ENCODE data around the gene KLHL6. TPM values are rescaled to one million over a fixed set of nuclear protein-coding genes. Genes with fewer than 3 reads are reported as not detected.
"Not testable (repeated sequence)": the region's sequence is repeated elsewhere in the genome, so short reads cannot be mapped to it uniquely, and the experiment has no call there.

Gene KLHL6
- total RNA-seq, 4 donors from 2014 or later: 0.26 to 2.0 (median 1.6) TPM

DNA sequence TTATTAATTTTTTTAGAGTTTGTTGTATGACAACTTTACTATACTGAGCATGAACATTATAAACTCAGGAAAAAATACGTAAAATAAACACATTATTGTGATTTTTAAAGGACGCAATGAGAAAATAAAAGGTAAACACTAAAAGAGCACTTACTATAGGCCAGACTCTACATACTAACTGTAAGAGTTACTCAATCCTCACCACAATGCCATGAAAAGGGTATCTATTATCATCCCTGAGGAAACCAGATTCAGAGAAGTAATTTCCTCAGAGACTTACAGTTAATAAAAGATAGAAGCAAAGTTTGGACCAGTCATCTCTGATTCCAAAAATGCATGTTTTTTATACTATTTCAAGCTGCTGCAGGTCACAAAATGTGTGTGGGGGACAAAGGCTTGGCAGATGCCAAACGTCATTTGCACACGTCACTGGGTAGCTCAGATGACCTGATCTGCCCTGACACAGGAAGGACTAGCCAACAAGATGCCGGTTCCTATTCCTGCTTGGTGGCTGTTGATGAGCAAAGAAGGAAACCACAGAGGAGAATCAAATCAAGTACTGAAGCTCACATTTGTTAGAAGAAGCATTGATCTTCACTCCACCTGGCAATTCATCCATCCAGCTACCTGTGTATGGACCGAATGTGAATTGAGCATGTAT lies 42.3 kb downstream of the KLHL6 start:
- no peak overlapping the region for H3K27ac ChIP-seq
- no peaks in the 10 kb centered on the region for H3K9me3 ChIP-seq
- H3K27me3 ChIP-seq: no peaks in the 10 kb centered on the region
- no peak for DNase-seq
- no peak for TF ChIP-seq POLR2A (IDR thresholded peaks at IDR 0.05)
- TF ChIP-seq, protein P1, sequence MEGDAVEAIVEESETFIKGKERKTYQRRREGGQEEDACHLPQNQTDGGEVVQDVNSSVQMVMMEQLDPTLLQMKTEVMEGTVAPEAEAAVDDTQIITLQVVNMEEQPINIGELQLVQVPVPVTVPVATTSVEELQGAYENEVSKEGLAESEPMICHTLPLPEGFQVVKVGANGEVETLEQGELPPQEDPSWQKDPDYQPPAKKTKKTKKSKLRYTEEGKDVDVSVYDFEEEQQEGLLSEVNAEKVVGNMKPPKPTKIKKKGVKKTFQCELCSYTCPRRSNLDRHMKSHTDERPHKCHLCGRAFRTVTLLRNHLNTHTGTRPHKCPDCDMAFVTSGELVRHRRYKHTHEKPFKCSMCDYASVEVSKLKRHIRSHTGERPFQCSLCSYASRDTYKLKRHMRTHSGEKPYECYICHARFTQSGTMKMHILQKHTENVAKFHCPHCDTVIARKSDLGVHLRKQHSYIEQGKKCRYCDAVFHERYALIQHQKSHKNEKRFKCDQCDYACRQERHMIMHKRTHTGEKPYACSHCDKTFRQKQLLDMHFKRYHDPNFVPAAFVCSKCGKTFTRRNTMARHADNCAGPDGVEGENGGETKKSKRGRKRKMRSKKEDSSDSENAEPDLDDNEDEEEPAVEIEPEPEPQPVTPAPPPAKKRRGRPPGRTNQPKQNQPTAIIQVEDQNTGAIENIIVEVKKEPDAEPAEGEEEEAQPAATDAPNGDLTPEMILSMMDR (IDR thresholded peaks at IDR 0.05): no peak
- no peaks in the 10 kb centered on the region for H3K4me1 ChIP-seq
- no peaks in the 10 kb centered on the region for H3K36me3 ChIP-seq
- H3K4me3 ChIP-seq: no peak overlapping the region
- intact Hi-C loops (cut with DNase I; ENCODE audit: low total_unique reads): no loop called here

DNA sequence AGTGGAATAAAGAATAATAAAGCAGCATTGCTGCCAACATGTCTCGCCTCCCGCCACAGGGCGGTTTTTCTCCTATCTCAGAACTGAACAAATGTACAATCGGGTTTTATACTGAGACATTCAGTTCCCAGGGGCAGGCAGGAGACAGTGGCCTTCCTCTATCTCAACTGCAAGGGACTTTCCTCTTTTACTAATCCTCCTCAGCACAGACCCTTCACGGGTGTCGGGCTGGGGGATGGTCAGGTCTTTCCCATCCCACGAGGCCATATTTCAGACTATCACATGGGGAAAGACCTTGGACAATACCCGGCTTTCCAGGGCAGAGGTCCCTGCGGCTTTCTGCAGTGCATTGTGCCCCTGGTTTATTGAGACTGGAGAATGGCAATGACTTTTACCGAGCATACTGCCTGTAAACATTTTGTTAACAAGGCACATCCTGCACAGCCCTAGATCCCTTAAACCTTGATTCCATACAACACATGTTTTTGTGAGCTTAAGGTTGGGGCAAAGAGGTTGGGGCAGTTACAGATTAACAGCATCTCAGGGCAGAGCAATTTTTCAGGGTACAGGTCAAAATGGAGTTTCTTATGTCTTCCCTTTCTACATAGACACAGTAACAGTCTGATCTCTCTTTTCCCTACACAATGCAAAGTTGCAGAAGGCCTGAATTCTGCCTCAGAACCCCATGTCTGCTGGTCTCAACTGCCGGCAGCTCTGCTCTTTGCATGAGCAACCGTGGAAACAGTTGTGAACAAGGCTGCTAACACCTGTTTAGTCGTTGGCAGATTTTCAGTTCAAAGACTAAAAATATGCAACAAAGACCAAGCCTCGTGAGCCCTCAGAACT lies 44.0 kb downstream of the KLHL6 start:
- H3K36me3 ChIP-seq; H3K4me3 ChIP-seq; H3K27me3 ChIP-seq; H3K4me1 ChIP-seq; H3K27ac ChIP-seq; intact Hi-C loops (cut with DNase I; ENCODE audit: low total_unique reads); DNase-seq; H3K9me3 ChIP-seq: not testable (repeated sequence)

DNA sequence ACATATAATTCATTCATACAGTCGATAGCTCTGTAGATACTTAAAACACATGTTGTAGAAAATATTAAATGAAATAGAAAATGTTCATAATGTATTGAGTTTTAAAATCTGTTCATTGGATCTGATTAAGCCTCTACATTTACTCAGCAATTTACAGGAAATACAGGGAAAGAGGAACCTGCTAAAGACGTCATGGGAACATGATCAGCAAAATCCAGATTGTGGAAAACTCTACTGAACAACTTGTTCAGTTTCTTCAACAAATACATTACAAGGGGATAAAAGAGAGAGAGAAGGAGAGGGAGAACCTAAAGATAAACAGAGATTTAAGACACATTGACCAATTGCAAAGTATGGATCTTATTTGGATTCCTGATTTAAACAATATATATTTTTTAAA lies 46.7 kb downstream of the KLHL6 start:
- no peak for TF ChIP-seq POLR2A (IDR thresholded peaks at IDR 0.05)
- TF ChIP-seq, protein P1 (IDR thresholded peaks at IDR 0.05): no peak
- Histone ChIP-seq H3K9me3 (no peaks in the 10 kb centered on the region), H3K27ac (no peak overlapping the region), H3K36me3 (no peaks in the 10 kb centered on the region), H3K27me3 (no peaks in the 10 kb centered on the region), H3K4me3 (no peak overlapping the region), H3K4me1 (no peaks in the 10 kb centered on the region)
- no peak for DNase-seq
- intact Hi-C loops (cut with DNase I; ENCODE audit: low total_unique reads): no loop called here

DNA sequence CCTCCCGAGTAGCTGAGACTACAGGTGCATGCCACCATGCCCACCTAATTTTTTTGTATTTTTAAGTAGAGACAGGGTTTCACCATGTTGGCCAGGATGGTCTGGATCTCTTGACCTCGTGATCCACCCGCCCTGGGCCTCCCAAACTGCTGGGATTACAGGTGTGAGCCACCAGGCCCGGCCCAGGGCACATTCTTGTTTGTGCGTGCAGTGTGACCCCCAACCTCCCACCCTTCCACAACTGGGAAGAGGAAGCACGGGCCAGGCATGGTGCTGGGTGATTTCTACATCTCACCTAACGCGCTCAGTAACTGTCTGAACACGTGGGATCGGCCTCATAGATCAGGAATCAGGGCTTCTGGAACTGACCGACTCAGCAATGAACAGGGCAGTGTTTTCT lies 48.0 kb downstream of the KLHL6 start:
- intact Hi-C loops (cut with DNase I; ENCODE audit: low total_unique reads): no loop called here
- Histone ChIP-seq H3K9me3 (no peaks in the 10 kb centered on the region), H3K4me1 (no peaks in the 10 kb centered on the region), H3K4me3 (no peak overlapping the region), H3K36me3 (no peaks in the 10 kb centered on the region), H3K27ac (no peak overlapping the region), H3K27me3 (no peaks in the 10 kb centered on the region)
- no peak for DNase-seq
- no peak for TF ChIP-seq POLR2A (IDR thresholded peaks at IDR 0.05)
- TF ChIP-seq, protein P1 (IDR thresholded peaks at IDR 0.05): no peak

DNA sequence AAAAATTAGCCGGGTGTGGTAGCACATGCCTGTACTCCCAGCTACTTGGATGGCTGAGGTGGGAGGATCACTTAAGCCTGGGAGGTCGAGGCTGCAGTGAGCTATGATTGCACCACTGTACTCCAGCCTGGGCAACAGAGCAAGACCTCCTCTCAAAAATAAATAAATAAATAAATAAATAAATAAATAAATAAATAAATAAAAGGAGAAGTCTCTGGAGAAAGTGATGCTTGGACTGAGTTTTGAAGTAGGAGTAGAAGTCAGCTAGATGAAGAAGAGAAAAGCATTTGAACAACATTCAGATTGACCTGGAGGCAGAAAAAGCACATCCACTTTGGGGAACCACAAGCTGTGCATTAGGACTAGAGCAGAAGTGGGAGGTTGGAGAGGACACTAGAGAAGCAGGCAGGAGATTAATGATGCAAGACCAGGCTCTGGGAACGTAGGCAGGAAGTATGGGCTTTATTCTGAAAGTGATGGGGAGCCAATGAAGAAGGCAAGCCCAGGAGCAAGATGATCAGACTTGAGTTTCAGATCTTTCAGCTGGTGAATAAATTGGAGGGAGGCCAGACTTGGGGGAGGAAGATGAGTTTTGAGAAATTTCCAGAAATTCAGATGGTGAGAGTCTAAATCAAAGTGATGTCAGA lies 48.7 kb downstream of the KLHL6 start:
- no peak overlapping the region for H3K27ac ChIP-seq
- intact Hi-C loops (cut with DNase I; ENCODE audit: low total_unique reads): no loop called here
- no peaks in the 10 kb centered on the region for H3K27me3 ChIP-seq
- TF ChIP-seq POLR2A (IDR thresholded peaks at IDR 0.05): no peak
- TF ChIP-seq, protein P1 (IDR thresholded peaks at IDR 0.05): no peak
- no peaks in the 10 kb centered on the region for H3K36me3 ChIP-seq
- no peak for DNase-seq
- H3K9me3 ChIP-seq: no peaks in the 10 kb centered on the region
- H3K4me3 ChIP-seq: no peak overlapping the region
- H3K4me1 ChIP-seq: no peaks in the 10 kb centered on the region
